MM.1S (cell line): Measurements from ENCODE around the gene DENND5A.
A peak's percentile ranks its signal among the peaks of the same experiment; 100 is the strongest.

Source experiments
- DNase-seq: peaks from one replicate; pipeline ENCODE4 v3.0.0-alpha.2; 2015
- H2AFZ ChIP-seq: fragments of 300-600 bp; sonication (generic); 2 replicates; pipeline ENCODE4 v1.6.0; 2016; ENCODE audit warnings: antibody characterized with exemption, low read length
- H3F3A ChIP-seq: fragments of 300-600 bp; sonication (generic); 2 replicates; pipeline ENCODE4 v1.6.1; 2016; ENCODE audit warnings: mild to moderate bottlenecking, antibody characterized with exemption, low read length, moderate library complexity, mixed read lengths; ENCODE audit not compliant: insufficient read depth
- H3K27ac ChIP-seq: fragments of 300-600 bp; sonication (generic); 2 replicates; pipeline ENCODE4 v1.5.1; 2016; ENCODE audit warnings: mild to moderate bottlenecking, low read length
- H3K27me3 ChIP-seq: fragments of 300-600 bp; sonication (generic); replicated peaks from 2 replicates; pipeline ENCODE4 v1.6.0; 2016; ENCODE audit warnings: low read length; ENCODE audit not compliant: insufficient read depth
- H3K36me3 ChIP-seq: fragments of 300-600 bp; sonication (generic); replicated peaks from 2 replicates; pipeline ENCODE4 v1.6.1; 2016; ENCODE audit warnings: mild to moderate bottlenecking, low read length, mixed read lengths; ENCODE audit not compliant: insufficient read depth
- H3K4me1 ChIP-seq: fragments of 300-600 bp; sonication (generic); 2 replicates; pipeline ENCODE4 v1.6.1; 2016; ENCODE audit warnings: low read length, mixed read lengths
- H3K4me2 ChIP-seq: fragments of 300-600 bp; sonication (generic); 2 replicates; pipeline ENCODE4 v1.6.0; 2016; ENCODE audit warnings: low read depth, low read length
- H3K4me3 ChIP-seq: fragments of 300-600 bp; sonication (generic); 2 replicates; pipeline ENCODE4 v1.5.1; 2016; ENCODE audit warnings: low read length, mixed read lengths
- H3K79me2 ChIP-seq: fragments of 300-600 bp; sonication (generic); 2 replicates; pipeline ENCODE4 v1.6.1; 2016; ENCODE audit warnings: mixed run types, low read length, mixed read lengths
- H3K9ac ChIP-seq: fragments of 300-600 bp; sonication (generic); 2 replicates; pipeline ENCODE4 v1.6.1; 2016; ENCODE audit warnings: low read length, mixed read lengths
- H3K9me2 ChIP-seq: fragments of 300-600 bp; sonication (generic); replicated peaks from 2 replicates; pipeline ENCODE4 v1.6.1; 2016; ENCODE audit warnings: mild to moderate bottlenecking, low read length, mixed read lengths; ENCODE audit not compliant: insufficient read depth
- H3K9me3 ChIP-seq: fragments of 300-600 bp; sonication (generic); replicated peaks from 2 replicates; pipeline ENCODE4 v1.6.1; 2016; ENCODE audit warnings: mild to moderate bottlenecking, low read length, mixed read lengths; ENCODE audit not compliant: insufficient read depth
- H4K20me1 ChIP-seq: fragments of 300-600 bp; sonication (generic); 2 replicates; pipeline ENCODE4 v1.6.1; 2016; ENCODE audit warnings: mild to moderate bottlenecking, low read length, moderate library complexity, mixed read lengths; ENCODE audit not compliant: insufficient read depth
- CTCF ChIP-seq: fragments of 300-600 bp; sonication (generic); IDR thresholded peaks from 2 replicates; pipeline ENCODE4 v1.5.1; 2016; ENCODE audit warnings: antibody characterized with exemption, low read length, mixed read lengths
- EZH2 ChIP-seq: fragments of 300-600 bp; sonication (generic); optimal IDR thresholded peaks from 2 replicates; pipeline ENCODE3; 2017; ENCODE audit warnings: low read depth, mild to moderate bottlenecking, antibody characterized with exemption, low read length, mixed read lengths
- EZH2phosphoT487 ChIP-seq: fragments of 300-600 bp; sonication (generic); IDR thresholded peaks from 2 replicates; pipeline ENCODE4 v1.6.1; 2018; ENCODE audit warnings: antibody characterized with exemption, low read length

The DENND5A gene

GRCh38 chr11:9138133-9138453 is 127.1 kb downstream of the DENND5A start:
- no peak for DNase-seq
- H3K36me3 ChIP-seq, result no peaks in the 10 kb centered on the region
- no peak overlapping the region for H3K4me2 ChIP-seq

GRCh38 chr11:9137293-9138132 is 127.6 kb downstream of the DENND5A start:
- H3K9me3 ChIP-seq, result no peaks in the 10 kb centered on the region
- H3K4me1 ChIP-seq, result no peaks in the 10 kb centered on the region
- no peak overlapping the region for H3K27ac ChIP-seq
- no peaks in the 10 kb centered on the region for H4K20me1 ChIP-seq
- no peak overlapping the region for H3K4me3 ChIP-seq
- no peaks in the 10 kb centered on the region for H3K27me3 ChIP-seq
- peak overlapping the region; percentile 44; the same call in 1 of the 2 replicates for H3K4me2 ChIP-seq
- H3K9me2 ChIP-seq, result no peaks in the 10 kb centered on the region
- no peak for TF ChIP-seq EZH2
- peak; percentile 98 for TF ChIP-seq CTCF
- H3K9ac ChIP-seq, result no peak overlapping the region
- 0 out of 2 replicates have a peak overlapping the region, but pooled peaks have one; percentile 17 for H2AFZ ChIP-seq
- no peaks in the 10 kb centered on the region for H3K79me2 ChIP-seq
- H3F3A ChIP-seq, result no peaks in the 10 kb centered on the region
- peak; percentile 54 for DNase-seq
- no peaks in the 10 kb centered on the region for H3K36me3 ChIP-seq

More at GRCh38 chr11:9138133-9138453, 127.1 kb downstream of the DENND5A start:
- Histone ChIP-seq H4K20me1 (no peaks in the 10 kb centered on the region), H3K4me1 (no peaks in the 10 kb centered on the region), H3F3A (no peaks in the 10 kb centered on the region), H3K9me3 (no peaks in the 10 kb centered on the region), H3K27ac (no peak overlapping the region), H3K9ac (no peak overlapping the region), H3K27me3 (no peaks in the 10 kb centered on the region), H3K4me3 (no peak overlapping the region), H3K9me2 (no peaks in the 10 kb centered on the region), H2AFZ (no peak overlapping the region), H3K79me2 (no peaks in the 10 kb centered on the region)
- TF ChIP-seq EZH2phosphoT487 (no peak), CTCF (no peak), EZH2 (no peak)

GRCh38 chr11:9136741-9137140 is 128.4 kb downstream of the DENND5A start:
- no peaks in the 10 kb centered on the region for H4K20me1 ChIP-seq
- no peaks in the 10 kb centered on the region for H3K4me1 ChIP-seq
- no peaks in the 10 kb centered on the region for H3K9me2 ChIP-seq
- H3K36me3 ChIP-seq, result no peaks in the 10 kb centered on the region
- TF ChIP-seq CTCF, result no peak
- no peak for TF ChIP-seq EZH2phosphoT487
- TF ChIP-seq EZH2, result no peak
- H3K79me2 ChIP-seq, result no peaks in the 10 kb centered on the region
- no peak overlapping the region for H3K4me2 ChIP-seq
- no peak overlapping the region for H3K4me3 ChIP-seq
- no peak overlapping the region for H3K9ac ChIP-seq
- no peak overlapping the region for H2AFZ ChIP-seq
- no peaks in the 10 kb centered on the region for H3F3A ChIP-seq
- H3K27me3 ChIP-seq, result no peaks in the 10 kb centered on the region
- no peak for DNase-seq
- no peaks in the 10 kb centered on the region for H3K9me3 ChIP-seq
- no peak overlapping the region for H3K27ac ChIP-seq
